RKO (cell line): ENCODE results near the gene PPARA.

Experiments used
- DNase-seq: peaks from one replicate; pipeline ENCODE4 v3.0.0-alpha.2; 2016; ENCODE audit warnings: low spot score

The PPARA gene

DNA sequence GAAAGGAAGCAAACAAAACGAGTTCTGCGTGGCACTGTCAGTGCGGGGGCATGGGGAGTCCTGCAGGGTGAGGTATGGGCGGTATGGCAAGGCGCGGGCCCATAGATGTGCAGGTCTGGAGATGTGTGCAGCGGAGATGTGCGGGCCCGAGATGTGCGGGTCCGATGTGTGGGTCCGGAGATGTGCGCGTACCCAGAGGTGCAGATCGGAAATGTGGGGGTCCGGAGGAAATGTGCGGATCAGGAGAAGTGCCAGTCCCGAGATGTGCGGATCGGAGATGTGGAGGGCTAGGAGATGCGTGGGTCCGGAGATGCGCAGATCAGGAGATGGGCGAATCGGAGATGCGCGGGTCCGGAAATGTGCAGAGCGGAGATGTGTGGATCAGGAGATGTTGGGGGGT is 63.8 kb downstream of the PPARA start:
- DNase-seq = no peak

DNA sequence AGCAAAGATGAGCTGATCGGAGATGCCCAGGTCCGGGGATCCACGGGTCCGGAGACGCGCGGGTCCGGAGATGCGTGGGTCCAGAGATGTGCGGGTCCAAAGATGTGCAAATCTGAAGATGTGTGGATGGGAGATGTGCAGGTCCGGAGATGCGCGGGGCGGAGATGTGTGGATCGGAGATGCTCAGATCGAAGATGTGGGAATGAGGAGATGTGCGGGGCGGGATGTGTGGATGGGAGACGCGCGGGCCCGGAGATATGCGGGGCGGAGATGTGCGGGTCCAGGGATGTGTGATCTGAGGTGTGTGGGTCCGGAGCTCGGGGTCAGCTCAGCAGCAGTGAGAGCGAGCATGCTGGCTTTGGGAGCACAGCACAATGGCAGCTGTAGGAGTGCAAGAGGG is 64.3 kb downstream of the PPARA start:
- DNase-seq = no peak

DNA sequence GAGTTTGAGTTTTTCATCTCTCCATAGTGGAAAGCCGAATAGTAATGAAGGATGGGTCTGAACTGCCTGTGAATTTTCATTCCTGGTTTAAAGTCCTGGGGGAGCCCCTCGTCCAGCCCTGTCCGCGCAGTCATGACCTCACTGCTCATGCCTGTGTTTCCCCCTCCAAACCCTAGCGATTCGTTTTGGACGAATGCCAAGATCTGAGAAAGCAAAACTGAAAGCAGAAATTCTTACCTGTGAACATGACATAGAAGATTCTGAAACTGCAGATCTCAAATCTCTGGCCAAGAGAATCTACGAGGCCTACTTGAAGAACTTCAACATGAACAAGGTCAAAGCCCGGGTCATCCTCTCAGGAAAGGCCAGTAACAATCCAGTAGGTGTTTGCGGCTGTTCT is 69.3 kb downstream of the PPARA start:
- DNase-seq = no peak

DNA sequence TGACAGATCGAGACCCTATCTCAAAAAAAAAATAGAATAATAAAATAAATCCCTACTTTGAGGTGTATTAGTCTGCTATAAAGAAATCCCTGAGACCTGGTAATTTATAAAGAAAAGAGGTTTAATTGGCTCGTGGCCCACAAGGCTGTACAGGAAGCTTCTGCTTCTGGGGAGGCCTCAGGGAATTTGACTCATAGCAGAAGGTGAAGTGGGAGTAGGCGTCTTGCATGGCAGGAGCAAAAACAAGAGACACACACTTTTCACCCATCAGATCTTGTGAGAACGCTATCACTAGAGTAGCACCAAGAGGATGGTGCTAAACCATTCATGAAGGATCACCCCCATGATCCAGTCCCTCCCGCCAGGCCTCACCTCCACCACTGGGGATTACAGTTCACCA is 70.6 kb downstream of the PPARA start:
- no peak for DNase-seq

DNA sequence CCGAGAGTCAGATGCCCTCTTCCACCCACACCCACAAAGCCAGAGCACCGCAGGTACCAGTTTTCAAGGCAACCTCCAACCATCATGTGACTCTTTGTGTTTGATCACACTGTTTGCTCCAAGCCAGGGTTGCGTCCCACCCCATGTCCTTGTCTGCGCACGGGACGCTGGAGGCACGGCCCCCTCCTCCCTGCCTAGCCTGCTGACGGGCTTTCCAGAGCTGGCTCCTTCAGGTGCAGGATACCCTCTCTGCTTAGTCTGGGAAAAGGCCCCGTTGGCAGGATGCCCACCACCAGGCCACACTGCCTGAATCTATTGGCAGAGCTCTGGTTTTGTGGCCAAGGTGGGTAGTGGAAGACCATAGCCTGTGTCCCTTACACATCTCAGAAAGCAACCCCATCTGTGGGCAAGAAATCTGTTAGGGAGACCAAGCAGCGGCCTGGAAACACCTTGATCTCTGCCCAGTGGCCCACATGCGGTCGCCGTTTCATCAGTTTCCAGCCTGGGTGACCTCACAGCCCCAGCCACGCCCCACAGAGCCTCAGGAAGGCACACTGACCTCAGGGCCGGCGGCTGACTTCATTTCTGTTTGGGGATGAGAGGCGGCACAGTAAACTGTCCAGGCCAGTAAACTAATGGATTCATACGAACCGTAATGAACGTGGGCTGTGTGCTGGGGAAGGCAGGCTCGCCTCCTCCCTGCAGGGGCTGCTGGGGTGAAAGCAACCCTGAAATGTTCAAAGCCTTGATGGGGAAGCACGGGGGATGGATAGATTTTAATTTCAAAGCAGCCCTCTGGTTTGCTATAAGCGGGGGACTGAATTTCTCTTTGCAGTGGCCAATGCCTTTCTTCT is 73.9 kb downstream of the PPARA start:
- DNase-seq = no peak

DNA sequence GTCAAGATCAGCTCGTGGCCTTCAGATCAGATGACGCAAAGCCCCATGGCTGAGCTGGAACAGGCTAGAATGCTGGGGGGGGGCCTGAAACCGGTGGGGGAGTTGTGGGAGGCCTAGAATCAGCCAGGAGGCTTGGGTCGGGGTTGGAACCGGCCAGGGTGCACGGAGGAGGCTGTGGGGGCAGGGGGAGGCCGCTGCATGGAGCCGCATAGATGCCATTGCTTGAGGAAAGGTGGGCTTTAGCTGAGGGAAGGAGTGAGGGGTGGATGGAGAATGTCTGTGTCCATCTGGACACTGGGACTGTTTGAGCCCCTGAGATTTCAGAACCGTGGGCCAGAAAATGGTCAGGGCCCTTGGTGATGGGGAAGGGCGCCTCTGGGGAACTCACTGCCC is 74.6 kb downstream of the PPARA start:
- no peak for DNase-seq

DNA sequence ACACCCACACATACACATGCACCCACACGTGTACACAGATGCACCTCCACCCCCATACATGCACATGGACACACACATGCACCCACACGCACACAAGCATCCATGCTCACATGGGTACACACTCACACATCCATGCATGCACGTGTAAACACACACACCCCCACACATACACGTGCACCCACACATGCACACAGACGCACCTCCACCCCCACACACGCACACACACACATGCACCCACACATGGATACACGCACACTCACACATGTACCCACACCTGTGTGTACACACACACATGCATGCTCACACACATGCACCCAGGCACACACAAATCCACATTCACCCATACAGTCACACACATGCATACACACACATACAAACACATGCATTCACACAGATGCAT is 75.3 kb downstream of the PPARA start:
- no peak for DNase-seq

DNA sequence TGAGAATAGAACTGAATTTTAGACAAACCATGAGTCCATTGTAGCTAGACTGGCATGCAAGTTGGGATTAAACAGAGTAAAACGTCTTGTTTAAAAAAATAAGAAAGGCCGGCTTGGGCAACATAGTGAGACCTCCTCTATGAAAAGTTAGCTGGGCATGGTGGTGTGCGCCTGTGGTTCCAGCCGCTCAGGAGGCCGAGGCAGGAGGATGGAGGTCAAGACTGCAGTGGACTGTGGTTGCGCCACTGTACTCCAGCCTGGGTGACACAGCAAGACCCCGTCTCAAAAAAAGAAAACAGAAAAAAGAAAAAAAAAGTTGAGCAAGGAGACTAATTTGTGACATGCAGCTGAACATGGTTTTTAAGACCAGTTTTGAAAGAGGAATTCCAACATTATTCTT is 76.3 kb downstream of the PPARA start:
- DNase-seq = no peak

DNA sequence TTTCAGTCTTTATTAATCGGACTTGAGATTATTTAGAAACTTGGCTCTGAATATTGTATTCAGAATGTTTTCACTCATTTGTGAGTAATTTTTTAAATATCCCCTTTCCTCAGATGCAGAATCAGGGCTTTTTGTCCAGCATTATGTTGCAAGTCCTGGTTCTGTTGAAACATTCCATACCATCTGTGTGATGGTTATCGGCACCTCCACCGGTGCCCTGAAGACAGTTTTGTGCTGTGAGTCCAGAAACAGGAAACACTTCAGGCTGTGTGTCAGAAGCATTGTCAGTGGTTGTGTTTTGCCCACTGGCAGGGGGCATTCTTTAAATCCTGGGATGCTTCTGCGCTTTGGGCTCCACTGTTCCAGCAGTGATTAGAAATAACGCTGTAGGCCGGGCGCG is 79.4 kb downstream of the PPARA start:
- no peak for DNase-seq

DNA sequence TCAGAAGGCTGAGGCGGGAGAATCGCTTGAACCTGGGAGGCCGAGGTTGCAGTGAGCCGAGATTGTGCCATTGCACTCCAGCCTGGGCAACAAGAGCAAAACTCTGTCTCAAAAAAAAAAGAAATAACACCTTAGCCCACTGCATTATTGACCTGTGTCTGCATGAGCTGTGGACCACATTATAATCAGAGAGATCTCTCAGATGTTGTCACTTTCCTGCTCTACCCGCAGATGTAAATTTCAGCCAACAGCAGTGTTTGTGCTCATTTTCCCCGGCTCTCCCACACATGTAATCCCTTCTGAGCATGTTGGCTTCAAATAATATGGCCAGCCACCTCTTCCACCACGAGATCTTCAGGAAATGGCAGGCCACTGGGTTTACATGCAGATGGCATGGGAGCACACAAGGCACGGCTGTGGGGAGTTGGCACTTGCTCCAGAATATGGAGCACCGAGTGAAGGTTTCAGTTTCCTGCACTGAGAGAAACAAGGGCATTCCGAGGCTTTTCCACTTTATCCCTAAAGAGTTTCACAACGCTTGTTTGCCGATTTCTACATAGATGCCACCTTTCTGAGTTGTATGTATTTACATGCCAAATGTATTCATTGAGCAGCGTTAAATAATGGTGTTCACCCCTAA is 80.1 kb downstream of the PPARA start:
- DNase-seq = no peak

DNA sequence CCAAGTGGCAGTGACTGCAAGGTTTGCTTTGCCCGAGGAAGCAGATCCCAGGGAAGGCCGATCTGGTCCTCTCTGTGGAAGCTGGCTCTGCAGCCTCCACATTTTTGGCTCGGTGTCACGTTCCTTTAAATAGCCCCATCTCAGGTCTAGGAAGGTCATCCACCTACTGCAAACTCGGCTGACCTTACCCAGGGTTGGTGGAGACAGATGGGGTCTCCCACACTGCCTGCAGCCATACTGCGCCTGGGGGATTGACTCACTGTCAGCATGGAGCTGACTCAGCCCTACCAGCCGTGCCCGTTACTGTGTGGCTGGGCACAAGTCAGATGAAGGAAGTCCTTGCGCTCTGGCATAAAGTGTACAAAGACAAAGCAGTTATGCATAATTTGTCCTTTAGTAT is 82.9 kb downstream of the PPARA start:
- no peak for DNase-seq

DNA sequence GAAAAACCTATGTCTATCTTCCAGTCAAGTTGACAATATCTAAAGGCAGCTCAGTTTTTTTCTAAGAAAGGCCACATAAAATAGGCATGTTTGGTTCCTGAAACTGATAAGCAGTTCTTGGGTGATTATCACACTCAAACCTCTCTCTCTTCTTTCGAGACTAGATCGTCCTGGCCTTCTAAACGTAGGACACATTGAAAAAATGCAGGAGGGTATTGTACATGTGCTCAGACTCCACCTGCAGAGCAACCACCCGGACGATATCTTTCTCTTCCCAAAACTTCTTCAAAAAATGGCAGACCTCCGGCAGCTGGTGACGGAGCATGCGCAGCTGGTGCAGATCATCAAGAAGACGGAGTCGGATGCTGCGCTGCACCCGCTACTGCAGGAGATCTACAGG is 84.6 kb downstream of the PPARA start:
- DNase-seq = no peak

DNA sequence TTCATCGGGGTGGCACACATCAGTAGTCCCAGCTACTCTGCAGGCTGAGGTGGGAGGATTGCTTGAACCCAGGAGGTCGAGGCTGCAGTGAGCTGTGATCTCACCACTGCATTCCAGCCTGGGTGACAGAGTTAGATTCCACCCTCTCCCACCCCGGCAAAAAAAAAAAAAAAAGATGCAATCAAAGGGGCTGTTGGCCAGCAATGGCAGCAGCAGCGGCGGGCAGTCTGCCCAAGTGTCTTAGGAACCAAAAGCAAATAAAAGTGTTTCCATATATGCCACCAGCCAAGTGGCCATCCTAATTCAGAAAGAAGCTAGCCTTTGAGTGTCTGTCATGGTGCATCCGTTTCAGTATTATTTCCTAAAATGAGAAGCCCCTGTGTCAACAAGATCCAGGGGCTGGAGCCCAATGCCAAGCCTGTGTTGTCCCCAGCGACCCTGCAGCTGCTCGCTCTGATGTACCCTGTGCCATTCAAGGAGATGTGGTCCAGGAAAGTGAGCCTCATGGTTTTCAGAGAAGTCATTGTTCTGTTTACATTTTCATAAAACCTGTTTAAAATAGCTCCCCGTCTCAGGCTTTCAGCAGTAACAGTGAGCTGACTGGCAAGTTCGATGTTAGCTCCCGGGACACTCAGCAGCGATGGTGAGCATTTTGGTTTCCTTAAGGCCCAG is 87.3 kb downstream of the PPARA start:
- DNase-seq = no peak

DNA sequence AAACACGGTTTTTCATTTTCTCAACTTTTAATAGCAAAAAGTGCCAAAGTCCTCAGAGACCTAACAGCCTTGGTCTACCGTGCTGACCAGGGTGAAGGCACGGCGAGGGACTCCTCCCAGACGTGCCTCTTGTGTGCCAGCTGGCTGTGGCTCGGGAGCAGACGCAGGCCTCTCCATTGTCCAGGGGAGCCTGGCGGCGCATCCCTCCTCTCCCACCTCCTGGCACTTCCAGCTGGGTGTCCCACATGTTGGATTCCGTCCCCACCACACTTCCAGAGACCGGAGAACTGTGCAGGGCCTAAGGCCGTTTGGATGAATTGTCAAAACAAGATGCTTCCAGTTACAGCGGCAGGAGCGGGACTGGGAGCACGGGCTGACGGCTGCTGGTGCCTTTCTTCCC is 88.2 kb downstream of the PPARA start:
- DNase-seq = no peak

DNA sequence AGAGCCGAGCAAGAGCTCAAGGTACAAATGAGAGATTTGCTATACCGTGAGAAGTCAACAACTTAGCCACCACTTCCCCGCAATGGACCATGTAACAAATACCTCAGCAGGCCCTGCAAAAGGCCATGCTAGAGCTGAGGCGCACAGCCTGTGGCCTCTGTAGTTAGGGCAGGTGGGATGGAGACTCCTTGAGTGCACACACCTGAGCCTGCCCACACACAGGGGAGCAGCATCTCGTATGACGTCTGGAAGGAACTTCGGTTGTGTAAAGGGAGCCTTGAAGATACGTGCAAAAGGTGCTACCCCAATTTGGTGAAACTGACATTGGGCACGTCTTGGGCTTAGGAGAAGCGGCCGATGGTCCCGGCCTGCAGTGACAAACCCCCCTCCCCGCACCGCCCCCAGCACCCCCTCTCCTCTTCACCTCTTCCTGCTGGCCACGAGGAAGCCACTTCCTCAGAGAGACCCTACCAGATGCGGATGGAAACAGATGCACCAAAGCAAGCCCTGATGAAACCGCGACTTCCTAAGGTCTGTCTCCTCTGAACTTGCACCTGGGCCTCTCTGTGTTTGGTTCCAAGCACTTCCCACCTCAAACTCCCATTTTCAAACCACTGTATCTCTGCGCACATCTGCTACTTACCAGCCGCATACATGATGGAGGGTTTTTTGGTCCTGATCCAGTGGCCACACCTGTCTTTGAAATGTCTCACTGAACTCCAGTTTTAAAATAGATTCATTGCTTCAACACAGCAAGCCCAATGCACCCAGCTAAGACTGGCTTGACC is 89.1 kb downstream of the PPARA start:
- DNase-seq = no peak

DNA sequence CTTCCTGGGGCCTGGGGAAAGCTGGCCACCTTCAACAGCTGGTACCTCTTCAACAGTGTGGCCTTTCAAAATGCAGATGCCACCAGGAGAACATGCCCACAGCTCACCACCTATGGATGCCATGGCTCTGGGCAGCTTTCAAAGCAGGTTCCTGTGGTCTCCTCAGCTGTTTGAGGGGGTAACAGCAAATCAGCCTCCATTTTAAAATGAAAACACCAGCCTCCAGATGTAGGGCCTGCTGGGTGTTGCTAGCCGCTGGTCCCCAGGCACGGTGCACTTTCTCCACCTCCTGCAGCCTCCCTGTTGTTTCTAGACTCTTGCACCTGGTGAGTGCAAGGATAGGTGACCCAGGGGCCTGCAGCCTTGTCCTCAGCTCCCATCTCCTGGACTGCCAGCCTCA is 89.7 kb downstream of the PPARA start:
- DNase-seq = no peak

DNA sequence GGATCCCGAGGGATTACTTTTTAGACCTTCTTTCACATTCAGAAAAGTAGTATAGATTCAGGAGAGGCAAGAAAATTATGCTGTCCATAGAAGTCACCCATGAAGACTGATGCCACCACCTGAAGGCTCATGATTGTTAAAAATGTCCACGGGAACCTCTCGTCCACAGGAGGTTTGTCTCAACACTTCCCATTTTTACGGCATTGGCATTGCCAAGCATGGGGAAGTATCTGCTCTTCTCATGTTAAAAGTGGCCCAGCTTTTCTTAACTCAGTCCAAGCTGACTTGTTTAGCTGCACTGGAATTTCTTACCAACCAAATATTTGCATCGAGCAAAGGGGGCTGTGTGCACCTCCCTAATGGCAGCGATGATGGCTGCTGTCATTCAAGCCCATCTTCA is 90.2 kb downstream of the PPARA start:
- DNase-seq = no peak

DNA sequence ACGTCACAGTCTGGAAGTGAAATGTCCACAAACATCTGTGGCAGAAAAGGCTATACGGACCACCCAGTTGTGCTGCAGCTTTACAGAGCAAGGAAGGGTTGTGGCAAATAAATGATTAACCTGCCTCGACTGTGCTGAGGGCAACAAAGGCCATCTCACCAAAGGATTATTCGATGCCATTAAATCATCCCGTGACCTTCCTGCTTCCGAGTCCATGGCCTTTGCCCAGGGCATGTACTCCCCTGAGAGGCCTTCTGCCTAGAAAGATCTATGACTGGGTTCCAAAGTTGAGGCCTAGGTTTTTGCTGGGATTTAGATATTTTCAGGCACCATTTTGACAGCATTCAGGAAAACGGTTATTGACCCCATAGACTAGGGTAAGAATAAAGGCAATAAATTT is 90.6 kb downstream of the PPARA start:
- DNase-seq = no peak

DNA sequence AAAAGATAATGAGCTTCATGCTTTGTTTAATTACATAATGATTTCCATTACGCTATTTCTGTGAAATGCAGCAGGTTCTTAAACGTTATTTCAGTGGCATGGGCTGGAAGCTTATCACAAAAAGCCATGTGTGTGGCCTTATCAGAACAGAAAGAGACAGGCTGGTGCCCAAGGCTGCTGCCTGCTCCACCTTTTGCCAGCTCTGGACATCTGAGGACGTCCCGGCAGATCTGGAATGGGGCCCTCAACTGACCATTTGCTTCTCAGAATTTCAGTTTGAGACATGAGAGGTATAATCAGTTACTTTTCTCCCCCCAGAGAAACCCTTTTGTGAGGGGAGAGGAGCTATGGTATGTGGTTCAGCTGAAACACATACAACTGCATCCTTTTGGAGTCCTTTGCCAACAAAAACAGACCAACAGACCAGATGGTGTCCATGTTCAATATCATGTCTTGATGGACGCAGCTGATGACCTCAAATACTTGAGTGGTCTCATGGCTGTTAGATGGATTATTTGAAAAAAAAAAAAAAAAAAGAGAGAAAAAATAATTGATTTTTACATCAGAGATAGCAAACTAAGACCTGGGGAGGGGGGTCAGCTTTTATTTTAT is 91.2 kb downstream of the PPARA start:
- DNase-seq = no peak

DNA sequence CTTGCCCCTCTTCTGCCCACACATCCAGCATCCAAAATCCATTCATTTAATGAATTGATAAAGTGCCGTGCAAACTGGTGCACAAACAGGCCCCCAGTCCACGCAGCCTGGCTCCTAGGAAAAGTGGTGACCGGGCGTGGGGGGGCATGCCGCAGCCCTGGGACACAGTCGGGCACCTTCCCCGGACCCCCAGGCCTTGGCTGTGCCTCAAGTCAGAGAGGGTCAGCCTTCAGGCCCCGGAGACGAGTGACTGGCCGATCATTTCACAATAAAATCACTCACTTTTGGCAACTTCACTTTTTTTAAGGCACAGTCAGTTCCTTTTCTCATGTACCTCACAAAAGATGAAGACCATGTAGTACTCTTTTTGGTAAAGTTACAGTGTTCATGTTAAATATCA is 91.8 kb downstream of the PPARA start:
- no peak for DNase-seq

DNA sequence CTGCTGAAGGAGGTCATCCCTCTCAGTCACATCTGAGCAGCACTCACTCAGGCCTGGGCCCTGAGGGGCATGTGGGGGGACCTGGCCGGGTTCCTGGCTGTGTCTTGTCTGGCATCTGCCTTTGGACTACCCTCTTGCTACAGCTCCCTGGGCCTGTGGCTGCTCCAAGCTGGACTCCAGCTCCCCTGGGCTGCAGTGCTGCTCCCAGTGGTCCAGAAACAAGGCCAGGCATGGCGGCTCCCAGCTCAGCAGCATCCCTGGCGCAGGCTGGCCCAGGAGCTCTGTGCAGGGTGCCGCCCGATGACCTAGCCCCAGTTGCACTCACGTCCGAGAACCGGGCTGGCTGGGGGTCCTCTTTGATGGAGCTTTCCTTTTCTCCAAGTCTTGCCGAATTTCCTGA is 94.4 kb downstream of the PPARA start:
- no peak for DNase-seq

DNA sequence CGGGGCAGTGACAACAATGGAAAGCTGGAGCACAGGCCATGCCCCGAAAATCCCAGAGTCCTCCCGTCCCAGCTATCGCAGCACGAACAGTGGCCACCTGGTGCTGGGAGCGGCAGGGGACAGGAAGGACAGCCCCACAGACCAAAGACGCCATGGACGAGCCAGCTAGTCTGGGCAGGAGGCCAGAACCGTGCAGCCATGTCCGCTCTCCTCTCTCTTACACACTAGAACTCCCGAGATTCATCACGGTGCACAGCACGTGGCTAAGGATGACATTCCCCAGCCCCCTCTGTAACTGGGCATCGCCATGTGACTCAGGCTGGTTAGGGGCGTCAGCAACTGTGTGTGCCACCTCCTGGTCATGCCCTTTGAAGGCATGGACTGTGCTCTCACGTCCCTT is 95.2 kb downstream of the PPARA start:
- no peak for DNase-seq
